SK-N-DZ (cell line): ENCODE data around the gene DDX25.
"Not testable (repeated sequence)": the region's sequence is repeated elsewhere in the genome, so short reads cannot be mapped to it uniquely, and the experiment has no call there.

Experiments
- DNase-seq: peaks from one replicate; pipeline ENCODE4 v3.0.0-alpha.2; 2015; ENCODE audit warnings: low spot score

Gene DDX25

DNA sequence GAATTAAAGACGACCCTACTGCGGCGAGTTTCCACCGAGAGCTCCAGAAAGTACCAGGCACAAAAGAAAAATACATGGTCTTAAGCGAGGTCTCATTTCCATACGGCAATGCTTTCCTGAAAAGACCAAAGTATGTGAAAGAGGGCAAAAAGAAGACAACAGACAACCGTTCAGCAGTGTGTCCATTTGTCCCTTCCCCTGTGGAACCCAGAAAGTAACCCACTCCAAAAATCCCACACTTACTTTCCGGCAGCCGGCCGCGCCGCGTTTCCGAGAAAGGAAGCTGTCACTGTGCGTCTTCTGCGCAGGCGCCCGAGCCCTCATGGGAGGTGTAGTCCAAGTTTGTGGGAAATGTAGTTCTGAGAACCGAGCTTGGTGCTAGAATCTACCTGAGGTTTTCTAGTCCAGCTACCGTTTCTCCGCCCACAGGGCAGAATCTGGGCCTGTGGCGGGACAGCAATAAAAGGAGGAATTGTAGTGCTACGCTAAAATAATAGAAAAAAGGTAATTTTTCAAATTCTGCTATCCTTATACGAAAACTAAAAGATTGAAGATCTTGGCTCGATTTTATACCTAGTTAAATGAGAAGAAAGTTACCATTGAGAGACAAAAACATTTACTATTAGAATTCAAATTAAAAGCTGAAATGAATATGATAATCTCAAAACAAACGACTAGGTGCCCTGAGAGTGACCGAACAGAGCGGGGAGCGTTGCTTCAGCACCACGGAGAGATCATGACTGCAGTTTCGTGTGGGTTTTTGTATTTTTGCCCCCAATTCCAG, 1.2 kb upstream of the DDX25 start, which contains the start of gene PUS3:
PUS3 (minus strand) TSS at position 280 of the 784 bp plus-strand sequence. CDS start 6,922 bp downstream, outside the sequence.
- DNase-seq, result peak; percentile 81

DNA sequence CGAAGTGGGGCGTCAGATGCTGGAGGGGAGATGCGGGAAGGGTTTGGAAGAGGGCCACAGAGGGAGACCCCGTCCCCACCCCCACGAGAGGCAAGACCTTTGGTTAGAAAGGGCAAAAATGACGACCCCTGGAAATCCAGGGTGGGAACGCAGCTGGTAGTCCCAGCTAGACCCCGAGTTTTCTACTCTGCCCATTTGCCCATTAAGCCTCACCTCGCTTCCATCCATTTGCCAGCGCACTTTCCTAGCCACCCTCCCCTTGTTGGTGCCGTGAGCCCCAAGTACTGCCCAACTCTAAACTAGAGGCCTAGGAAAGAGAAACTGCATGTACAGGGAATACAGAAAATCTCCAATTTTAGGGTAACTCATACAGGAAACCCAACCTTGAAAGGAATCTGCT, 370 bp downstream of the DDX25 start:
- no peak for DNase-seq

DNA sequence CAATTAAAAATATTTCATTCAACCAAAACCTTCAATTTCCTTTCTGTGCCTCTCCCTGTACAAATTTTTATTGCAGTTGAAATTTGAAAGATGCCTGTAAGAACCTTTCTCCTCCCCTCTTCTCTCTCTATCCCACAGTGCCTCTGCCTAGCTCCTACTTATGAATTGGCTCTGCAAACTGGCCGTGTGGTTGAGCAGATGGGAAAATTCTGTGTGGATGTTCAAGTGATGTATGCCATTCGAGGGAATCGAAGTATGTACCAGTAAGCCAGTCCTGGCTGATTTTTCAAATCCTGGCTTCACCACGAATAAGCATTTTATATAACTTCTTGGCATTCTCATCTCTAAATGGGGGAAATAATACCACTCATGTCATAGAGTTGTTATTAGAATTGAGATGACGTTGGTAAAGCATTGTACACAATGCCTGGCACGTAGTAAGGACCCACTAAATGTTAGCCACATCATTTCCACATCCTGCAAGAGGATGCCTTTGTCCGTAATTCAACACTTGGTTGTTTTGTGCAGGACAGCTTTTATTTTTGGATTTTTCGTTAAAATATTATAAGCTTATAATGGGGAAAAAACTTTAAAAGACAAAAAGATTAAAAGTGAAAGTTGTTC, 6.0 kb downstream of the DDX25 start:
- DNase-seq, result no peak

- DNase-seq, result not testable (repeated sequence)
Observed at GRCh38 chr11:125914601-125915000, 10.3 kb downstream of the DDX25 start.

DNA sequence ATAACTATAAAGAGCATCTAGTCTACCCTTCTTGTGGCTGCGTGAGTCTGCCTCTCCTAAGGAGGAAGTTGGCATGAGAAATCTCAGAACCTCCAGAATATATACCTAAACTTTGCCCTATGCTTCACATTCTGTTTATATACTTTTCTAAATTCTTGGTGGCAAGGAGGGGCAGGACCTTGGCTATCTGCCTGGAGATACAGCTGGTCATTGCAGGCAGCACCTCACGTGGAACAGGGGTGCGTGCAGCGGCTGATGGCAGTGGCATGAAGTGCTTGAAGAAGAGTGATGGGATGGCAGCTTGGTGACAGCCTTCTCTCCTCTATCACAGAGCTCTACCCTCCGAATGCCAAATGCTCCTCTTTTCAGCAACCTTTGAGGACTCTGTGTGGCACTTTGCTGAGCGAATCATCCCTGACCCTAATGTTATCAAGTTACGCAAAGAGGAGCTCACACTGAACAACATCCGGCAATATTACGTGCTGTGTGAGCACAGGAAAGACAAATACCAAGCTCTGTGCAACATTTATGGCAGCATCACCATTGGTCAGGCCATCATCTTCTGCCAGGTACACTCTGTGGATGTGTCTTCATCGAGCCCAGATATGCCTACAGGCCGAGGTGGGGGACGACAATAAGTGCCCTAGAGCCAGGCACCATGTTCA, 12.5 kb downstream of the DDX25 start:
- DNase-seq, result no peak

DNA sequence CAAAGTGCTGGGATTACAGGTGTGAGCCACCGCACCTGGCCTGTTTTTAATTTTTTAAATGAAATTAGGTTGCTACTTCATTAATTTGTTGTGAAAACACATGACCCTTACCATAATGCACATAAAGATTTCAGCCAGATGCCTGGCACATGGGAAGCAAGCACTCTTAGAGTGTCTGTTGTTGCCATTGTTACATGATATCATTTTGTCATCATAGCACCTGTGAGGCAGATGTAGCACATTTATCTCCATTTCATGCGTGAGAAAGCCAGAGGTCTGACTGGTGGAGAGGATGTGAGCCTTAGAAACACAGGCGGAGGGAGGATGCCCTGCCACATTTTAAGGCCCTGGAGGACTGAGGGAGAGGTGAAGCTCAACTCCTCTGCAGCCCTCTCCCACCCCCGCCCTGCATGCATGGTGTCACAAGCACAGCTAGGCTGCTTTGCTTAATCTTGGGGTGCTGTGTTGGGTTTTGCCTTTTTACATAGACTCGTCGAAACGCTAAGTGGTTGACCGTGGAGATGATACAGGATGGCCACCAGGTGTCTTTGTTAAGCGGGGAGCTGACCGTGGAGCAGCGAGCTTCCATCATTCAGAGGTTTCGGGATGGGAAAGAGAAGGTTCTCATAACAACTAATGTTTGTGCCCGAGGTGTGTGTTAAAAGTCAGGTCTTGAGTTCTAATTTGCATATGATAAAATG, 14.0 kb downstream of the DDX25 start:
- no peak for DNase-seq

GRCh38 chr11:125921042-125921441, 16.7 kb downstream of the DDX25 start:
- no peak for DNase-seq

DNA sequence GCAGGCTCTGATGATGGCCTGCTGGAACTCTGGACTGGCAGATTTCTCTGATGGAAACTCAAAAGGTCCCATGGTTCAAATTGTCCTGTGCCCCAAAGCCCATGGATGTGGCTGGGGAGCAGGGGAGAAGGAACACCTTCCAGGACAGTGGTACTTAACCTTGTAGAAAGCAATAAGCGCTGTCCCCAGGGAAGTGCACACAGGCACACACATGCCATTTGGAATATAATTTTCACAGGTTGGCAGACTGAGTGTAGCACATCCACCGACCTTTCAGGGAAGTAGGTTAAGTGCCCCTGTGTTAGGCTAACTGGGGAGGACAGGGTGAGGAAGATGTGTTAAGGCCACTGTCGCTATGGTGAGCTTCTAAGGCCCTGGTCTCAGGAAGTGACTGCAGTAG, 17.8 kb downstream of the DDX25 start:
- DNase-seq, result no peak

- DNase-seq, result peak; percentile 62
Observed at GRCh38 chr11:125923012-125923579, 18.8 kb downstream of the DDX25 start.

- no peak for DNase-seq
Observed at GRCh38 chr11:125923633-125924032, 19.3 kb downstream of the DDX25 start.

DNA sequence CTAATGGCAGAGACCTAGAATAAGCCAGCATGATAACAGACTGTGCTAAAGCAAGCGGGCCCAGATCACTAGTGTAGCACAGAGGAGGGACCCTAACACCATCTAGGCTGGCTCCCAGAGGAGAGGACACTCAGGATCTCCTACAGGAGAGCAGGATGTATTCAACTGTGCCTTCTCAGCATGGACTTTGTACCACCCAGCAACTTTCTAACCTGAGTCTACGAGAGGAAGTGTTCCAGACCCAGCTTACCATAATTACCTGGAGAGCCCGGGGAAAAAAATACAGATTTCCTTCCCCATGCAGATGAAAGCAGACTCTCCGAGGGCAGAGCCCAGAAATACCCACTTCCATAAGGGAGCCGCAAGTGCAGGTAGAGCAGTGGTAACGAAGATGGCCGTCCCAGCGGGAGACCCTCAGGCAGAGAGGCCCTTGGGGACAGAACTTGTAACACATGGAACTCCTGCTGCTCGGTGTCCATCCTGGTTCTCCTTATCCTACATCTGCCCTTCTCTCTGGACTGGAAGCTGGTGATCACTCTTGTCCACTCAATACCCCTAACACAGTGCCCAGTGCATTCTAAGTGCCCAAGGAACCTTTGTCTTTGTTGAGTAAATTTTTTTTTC, 20.2 kb downstream of the DDX25 start:
- no peak for DNase-seq

DNA sequence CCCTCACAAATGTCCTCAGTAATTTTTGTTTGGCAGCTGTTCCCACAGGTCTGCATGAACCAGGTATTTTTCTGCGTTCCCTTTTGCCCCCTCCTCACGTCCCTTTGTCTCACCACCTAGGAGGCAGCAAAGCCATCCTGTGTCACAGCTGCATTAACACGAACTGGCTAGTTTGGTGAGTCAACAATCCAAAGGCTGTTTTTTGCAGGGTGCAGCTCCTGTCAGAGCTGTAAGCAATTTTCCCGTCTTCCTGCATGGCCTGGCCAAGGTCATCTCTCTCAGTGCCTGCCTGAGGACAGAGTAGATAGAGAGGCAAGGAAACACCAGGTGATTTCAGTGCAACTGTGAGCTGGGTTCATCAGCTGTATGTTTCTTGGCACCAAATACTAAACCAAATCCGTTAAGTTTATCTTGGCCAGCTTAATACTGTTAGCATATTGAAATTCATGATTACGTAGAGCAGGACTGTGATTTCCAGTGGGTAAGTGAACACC, 21.0 kb downstream of the DDX25 start:
- DNase-seq, result no peak

- DNase-seq, result no peak
Observed at GRCh38 chr11:125925804-125926203, 21.5 kb downstream of the DDX25 start.

DNA sequence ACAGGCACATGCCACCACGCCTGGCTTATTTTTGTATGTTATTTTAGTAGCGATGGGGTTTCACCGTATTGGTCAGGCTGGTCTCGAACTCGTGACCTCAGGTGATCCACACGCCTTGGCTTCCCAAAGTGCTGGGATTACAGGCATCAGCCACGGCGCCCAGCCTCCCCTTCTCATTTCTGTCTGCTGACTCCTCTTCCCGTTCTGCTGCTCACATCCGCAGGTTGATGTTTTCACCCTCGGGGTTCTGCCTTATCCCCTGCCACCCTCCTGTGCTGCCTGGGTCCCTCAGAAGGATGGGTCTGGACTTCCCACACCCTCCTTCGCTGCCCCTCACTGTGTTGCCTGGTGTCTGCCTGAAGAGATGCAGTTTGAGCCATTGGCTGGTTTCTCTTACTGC, 22.4 kb downstream of the DDX25 start:
- DNase-seq, result no peak

DNA sequence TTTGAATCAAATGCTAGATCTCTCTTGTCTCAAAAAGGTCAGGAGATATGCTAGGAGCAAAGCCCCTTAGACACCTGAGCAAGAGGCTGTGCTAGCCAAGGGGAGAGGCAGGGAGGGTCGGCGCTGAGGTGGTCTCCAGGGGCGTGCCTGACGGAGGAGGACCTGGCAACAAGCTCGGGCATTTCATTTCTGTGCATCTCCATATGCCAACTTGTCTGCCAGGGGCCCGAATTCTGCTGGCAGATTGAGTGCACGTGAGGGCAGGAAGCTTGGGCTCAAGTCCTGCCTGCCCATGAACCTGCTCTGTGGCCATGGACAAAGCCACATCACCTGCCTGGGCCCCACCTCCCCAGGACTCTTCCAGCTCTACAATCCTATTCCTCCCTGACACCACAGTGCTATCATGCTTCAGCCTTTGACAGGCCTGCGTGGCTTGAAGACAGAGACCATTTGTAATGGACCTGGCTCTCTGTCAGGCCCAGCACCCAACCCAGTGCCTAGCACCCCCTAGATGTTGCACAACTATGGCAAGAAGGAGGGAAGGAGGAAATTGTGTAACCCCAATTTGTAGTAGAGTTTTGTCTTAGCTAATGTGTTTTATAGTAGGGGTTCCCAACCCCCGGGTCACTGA, 25.3 kb downstream of the DDX25 start:
- DNase-seq, result no peak

DNA sequence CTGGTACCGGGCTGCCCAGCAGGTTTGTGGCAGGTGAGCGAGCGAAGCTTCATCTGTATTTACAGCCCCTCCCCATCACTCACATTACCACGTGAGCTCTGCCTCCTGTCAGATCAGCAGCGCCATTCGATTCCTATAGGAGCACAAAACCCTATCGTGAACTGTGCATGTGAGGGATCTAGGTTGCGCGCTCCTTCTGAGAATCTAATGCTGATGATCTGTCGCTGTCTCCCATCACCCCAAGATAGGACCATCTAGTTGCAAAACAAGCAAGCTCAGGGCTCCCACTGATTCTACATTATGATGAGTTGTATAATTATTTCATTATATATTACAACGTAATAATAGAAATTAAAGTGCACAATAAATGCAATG, 25.8 kb downstream of the DDX25 start:
- no peak for DNase-seq

DNA sequence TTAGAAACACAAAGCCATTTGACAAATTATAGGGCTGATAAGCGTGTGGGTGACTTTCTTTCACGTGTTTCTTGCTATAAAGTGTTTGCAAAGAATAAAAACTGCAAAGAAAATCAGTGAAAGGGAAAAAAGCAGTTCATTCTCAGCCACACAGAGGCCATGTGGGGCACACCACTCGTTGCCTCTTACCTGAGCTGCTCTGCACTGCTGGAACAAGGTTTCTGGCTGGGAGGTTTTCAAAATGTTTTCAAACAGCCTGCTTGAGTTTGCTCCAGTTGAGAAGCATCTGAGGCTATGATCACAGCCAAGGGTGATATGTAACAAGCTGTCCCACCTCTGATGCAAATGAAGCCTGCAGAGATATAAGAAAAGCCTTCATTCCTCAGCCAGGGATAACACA, 26.8 kb downstream of the DDX25 start:
- DNase-seq, result no peak

DNA sequence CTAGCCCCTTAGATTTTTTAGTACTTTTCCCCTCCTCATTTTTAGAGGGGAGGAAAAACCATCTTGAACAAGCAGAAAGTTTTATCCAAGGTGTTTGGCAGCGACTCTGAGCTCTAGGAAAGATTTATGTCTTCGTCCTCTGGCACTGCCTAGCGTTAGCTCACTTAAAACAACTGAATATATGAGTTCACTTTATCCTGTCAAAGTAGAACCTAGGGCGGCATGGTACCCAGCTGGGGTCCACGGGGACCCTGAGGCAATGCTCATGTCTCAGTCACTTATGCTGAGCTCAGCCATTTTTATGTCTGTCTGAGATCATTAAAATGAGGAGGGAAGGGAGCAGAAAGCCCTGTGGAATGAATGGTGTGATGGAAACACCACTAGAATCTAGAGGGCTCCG, 27.4 kb downstream of the DDX25 start:
- no peak for DNase-seq

- DNase-seq, result no peak
Observed at GRCh38 chr11:125932301-125932700, 28.0 kb downstream of the DDX25 start.

GRCh38 chr11:125933030-125933813, 28.9 kb downstream of the DDX25 start:
- DNase-seq, result no peak
